Kidney glomerular epithelial cell (primary cell): ENCODE measurements around the gene CNOT11.

Experiments
- DNase-seq: peaks from one replicate; lab custom pipeline; 2025; lab: John Stamatoyannopoulos, UW

Gene CNOT11

GRCh38 chr2:101278925-101279324 lies 26.2 kb downstream of the CNOT11 start:
- DNase-seq, result no peak

- no peak for DNase-seq
Measured at GRCh38 chr2:101281482-101281881, 28.8 kb downstream of the CNOT11 start.

DNA sequence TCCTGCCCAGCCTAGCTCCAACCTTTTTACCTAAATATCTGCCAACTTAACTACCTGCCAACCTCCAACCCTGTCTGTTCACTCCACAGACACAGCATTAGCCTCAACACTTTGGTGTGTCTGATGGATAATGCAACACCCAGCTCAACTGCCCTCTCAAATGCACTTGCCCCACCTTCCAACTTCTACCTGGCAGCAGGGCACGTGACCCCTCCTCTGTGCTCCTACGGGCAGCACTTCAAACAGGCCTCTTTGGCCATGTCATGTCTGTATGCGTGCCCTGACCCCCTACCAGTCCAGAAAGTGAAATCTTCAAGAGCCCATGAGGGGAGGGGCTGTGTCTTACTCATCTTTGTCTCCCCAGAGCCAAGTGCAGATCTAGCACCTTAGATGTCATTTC lies 30.3 kb downstream of the CNOT11 start:
- DNase-seq, result no peak

- DNase-seq, result no peak
Measured at GRCh38 chr2:101286684-101287083, 34.0 kb downstream of the CNOT11 start.

DNA sequence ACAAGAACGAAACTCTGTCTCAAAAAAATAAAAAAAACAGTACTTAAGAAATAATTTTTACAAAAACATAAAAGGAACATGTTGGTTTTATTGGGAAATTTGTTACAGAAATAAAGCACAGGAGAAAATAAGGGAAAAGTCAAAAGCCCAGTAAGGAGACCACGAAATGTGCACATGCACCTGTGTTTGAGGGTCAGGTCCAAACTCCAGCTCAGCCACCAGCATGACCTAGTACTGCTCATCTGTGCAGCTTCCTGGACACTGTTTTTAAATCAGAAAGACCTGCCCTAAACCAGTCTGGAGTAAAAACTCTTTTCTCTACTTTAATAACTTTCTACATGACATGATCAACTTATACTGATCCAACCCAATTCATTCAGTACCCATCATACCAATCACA lies 34.6 kb downstream of the CNOT11 start:
- no peak for DNase-seq

DNA sequence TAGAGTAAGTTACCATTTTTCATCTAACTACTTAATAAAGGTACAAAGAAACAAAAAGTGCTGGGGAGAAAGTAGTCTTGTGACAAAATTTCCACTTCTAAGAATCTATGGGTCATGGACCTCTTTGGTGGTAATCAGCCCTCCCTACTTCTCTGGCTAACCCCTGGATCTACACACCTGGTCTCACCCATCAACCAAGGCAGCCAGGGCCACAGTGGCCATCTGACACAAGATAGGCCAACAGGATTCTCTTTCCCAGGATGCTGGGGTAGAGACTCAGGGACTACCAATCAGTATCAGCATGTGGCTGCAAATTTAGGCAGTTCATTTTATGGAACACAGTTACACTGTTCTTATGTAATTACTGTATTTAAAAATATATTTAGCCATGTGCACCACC lies 38.0 kb downstream of the CNOT11 start:
- DNase-seq, result no peak

DNA sequence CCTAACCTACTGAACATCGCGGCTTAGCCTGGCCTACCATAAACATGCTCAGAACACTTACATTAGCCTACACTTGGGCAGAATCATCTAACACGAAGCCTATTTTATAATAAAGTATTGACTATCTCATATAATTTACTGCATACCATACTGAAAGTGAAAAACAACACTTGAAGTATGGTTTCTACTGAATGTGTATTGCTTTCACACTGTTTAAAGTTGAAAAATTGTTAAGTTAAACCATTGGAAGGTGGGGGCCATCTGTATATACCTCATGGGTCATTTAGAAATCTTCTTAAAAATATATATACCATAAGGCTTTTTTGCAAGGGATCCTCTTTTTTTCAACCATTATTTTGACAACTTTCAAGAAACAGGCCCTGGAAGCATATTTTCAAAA lies 39.3 kb downstream of the CNOT11 start:
- DNase-seq, result no peak

- DNase-seq, result no peak
Measured at GRCh38 chr2:101293544-101293943, 40.9 kb downstream of the CNOT11 start.

- DNase-seq, result no peak
Measured at GRCh38 chr2:101294861-101295260, 42.2 kb downstream of the CNOT11 start.

DNA sequence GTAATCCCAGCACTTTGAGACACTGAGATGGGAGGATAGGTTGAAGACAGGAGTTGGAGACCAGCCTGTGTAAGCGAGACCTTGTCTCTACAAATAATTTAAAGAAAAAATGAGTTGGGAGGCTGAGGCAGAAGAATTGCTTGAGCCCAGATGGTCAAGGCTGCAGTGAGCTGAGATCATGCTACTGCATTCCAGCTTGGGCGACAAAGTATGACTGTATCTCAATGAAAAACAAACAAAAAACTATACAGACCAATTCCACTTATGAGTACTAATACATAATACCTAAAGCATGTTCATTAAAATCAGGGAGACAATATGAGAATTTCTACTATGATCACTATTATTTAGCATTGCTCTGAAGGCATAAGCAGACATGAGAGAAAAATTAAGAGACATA lies 43.2 kb downstream of the CNOT11 start:
- DNase-seq, result peak; percentile 15

- no peak for DNase-seq
Measured at GRCh38 chr2:101296371-101296770, 43.7 kb downstream of the CNOT11 start.

DNA sequence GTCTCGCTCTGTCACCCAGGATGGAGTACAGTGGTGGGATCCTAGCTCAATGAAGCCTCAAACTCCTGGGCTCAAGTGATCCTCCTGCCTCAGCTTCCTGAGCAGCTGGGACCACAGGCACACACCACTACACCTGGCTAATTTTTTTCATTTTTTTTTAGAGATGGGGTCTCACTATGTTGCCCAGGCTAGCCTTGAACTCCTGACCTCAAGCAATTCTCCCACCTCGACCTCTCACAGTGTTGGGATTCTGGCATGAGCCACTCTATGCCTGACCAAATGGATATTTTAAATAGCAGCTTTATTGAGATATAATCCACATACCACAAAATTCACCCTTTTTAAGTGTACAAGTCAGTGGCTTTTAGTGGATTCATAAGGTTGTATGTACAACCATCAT lies 44.7 kb downstream of the CNOT11 start:
- DNase-seq, result no peak

GRCh38 chr2:101299604-101300003 lies 46.9 kb downstream of the CNOT11 start:
- DNase-seq, result no peak

DNA sequence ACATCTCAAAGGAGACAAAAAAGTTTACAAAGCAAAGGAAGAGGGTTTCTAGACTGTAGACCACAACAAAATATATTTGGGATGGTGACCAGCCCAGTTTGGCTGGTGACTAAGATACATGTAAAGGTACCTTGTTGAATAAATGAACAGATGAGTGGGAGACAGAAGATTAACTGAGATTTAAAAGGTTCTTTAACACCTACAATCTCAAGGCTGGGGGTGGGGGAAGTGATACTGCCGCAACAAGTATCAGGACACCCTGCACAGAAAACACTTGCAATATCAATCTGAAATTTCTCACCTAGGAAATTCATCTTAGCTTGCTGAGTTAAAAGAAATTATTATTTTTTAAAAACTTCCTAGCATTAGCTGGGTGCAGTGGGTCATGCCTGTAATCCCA lies 47.5 kb downstream of the CNOT11 start:
- DNase-seq, result no peak

DNA sequence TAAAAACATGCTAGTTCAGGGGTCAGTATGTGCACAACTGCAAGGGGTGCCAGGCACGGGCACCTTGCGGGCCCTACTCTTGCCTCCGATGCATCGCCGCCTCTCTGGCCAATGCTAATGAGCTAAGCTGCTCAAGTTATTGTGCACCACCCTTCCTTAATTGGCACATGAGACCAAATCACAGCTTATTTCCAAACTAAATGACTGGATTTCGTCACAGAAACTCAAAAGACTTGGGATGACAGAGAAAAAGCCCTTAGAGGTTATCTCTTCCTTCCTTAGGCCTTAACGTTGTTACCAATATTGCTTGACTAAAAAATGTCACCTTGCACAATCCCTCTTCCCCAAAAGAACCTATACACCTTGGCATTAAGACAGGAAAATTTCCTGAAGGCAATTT lies 48.1 kb downstream of the CNOT11 start:
- no peak for DNase-seq

DNA sequence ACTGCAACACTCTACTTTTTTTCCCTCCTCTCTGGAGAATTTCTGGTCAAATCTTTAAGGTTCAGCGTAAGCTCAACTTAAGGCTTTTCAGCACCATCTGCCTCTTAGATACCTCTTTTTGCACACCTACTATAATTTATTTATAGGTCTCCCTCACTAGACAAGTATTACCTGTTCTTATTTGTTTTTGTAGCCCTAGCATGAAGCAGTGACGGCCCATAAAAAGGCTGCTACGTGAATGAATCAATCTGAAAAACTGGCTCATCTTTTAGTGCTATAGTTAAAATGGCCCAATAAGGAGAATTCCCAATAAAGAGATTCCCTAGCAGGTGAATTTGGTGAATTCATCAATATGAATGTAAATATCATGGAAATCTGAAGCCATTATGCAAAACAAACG lies 49.3 kb downstream of the CNOT11 start:
- DNase-seq, result no peak

- no peak for DNase-seq
Measured at GRCh38 chr2:101303688-101304087, 51.0 kb downstream of the CNOT11 start.

DNA sequence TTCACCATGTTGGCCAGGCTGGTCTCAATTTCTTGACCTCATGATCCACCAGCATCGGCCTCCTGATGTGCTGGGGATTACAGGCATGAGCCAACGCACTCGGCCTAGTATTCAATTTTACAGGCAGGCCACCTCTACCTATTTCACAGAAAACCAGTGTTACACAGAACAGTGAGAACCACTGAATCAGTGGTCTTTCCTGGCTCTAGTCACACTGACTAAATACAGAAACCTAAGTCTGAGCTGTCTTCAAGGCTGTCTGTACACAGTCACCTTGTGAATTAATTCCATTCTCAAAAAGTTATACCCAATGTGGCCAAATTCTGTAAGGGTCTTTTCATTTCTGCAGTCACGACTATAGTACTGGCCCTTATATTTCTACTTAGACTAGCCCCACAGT lies 52.3 kb downstream of the CNOT11 start:
- no peak for DNase-seq

DNA sequence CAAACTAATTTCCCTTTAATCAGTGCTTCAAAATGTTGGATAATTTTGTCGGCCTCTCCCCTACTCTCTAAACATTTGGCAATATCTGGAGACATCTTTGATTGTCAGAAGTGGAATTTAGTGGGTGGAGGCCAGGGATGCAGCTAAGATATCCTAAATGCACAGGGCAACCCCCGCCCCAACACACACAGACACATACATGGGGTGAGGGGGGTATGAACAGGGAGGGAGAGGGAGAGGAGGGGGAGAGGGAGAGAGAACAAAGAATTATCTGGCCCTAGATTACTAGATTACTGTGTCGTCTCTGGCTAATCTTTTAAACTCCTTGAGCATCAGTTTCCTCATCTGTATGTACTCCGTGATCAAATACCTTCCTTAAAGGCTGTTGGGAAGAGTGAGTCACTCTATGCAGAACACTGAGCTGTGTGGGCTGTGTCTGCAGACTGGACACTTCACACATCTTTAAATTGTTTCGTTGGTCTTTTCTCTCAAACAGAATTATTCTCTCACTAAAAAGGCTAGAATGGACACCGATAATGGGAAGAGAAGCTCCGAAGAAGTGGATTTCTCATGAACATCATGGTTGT lies 52.9 kb downstream of the CNOT11 start:
- DNase-seq, result peak; percentile 33

GRCh38 chr2:101306410-101306809 lies 53.7 kb downstream of the CNOT11 start:
- DNase-seq, result no peak

DNA sequence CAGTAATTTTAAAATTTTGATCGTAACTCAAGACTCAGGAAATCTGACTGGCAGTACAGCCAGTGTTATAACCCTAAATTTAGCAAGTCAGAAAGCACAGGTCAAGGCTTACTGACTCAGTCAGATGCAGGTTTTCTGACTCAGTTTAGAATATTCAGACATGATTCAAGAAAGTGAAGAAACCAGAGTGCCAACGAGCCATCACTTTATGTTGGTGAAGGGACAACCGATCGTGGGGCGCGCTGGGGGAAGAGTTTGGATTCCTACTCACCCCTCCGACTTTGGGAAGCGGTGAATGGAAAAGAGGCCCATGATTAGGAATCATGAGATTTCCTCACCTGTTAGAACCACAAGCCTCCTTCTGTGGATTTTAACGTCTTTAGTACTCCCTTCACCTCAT lies 54.8 kb downstream of the CNOT11 start:
- no peak for DNase-seq

DNA sequence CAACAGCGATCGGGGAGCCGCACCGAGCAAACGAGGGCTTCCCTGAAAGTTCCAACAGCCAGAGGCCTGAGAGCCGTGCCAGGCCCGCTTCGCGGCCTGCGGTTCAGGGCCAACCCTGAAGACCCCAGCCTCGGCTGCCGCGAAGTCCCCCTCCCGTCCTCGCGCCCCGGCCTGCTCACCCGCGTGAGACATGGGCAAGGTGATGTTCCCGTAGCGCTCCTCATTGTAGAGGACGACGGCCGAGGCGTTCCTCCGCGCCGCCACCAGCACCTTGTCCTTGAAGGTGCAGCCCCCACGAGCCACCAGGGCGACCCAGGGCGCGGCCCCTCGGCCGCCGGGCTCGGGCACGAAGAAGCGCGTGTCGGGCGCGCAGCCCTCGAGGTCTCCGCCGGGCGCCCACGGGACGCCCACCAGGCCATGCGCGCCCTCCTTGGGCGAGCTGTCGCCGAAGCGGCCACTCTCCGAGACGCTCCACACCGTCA lies 55.3 kb downstream of the CNOT11 start:
- DNase-seq, result no peak

- peak; percentile 67 for DNase-seq
Measured at GRCh38 chr2:101308432-101309210, 55.9 kb downstream of the CNOT11 start, which contains the start of gene RNF149. RNF149 (minus strand) TSS chr2:101308701; CDS start chr2:101308588, 113 bp downstream.
